GM12891 (cell line): ENCODE results near the gene HES1.

ENCODE experiments used
- DNase-seq: peaks from one replicate; pipeline ENCODE4 v3.0.0; 2011; ENCODE audit warnings: low spot score; ENCODE audit not compliant: insufficient read length
- FAIRE-seq: peaks from 2 replicates; lab custom pipeline; 2011; peaks lifted over from hg19 to GRCh38; lab: Jason Lieb, UNC
- PAX5 ChIP-seq: IDR thresholded peaks from 2 replicates; pipeline ENCODE4 v1.6.1; 2011; ENCODE audit warnings: low read length, moderate library complexity, mild to moderate bottlenecking; ENCODE audit not compliant: insufficient read depth, severe bottlenecking
- POLR2A ChIP-seq: IDR thresholded peaks from 2 replicates; pipeline ENCODE4 v1.6.1; 2011; ENCODE audit warnings: low read depth, low read length, control low read depth
- POLR2AphosphoS5 ChIP-seq: IDR thresholded peaks from 2 replicates; pipeline ENCODE4 v1.6.1; 2011; ENCODE audit warnings: low read depth, low read length, control low read depth
- POU2F2 ChIP-seq: IDR thresholded peaks from 2 replicates; pipeline ENCODE4 v1.6.1; 2011; ENCODE audit warnings: low read depth, mild to moderate bottlenecking, control low read depth, low read length, moderate library complexity
- SPI1 ChIP-seq: IDR thresholded peaks from 2 replicates; pipeline ENCODE4 v1.6.1; 2011; ENCODE audit warnings: low read depth, low read length, control low read depth
- TAF1 ChIP-seq: IDR thresholded peaks from 2 replicates; pipeline ENCODE4 v1.6.1; 2011; ENCODE audit warnings: low read depth, low read length, control low read depth

Gene HES1

DNA sequence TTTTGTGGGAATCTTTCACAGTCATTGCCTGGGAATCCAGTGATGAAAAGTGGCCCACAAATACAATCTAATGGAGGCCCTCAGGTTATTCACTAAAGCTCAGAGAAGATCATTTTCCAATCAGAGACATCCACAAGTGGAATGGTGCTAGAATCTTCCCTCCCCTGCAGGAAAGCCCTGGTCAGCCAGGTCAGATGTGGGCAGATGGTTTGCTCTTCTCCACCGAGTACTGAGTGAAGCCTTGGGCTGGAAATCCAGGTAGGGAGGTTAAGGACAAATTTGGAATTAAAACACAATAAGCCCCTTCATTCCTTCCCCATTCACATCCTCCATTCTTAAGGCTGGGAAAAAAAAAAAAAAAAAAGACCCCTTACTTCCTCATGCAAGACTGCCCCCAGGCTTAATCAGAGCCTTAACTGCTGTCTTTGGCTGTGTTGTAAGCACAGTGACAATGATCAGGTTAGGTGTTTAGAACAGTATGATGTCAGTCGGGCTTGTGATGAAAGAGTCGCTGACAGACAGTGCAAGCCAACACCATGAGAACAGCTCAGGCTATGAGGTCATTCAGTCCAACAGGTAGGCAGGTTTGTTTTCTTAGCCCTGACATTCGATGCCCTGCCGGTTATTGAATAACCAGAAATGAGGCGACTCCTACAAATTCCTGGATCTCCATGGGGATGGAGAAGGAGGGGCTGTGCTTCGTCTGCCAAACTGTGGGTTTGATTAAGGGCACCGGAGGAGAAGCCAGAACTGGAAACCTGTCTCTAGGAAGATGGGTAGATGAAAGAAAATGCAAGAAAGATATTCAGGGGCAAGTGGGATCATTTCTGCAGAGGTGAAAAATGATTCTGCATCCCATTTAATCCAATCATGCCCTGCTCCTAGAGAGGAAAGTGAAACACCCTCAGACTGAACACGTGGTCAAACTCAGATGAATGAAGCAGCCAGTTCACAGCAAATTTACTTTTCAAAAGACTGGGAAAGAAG lies 23.5 kb upstream of the HES1 start:
- FAIRE-seq (no peak), DNase-seq (no peak)
- TF ChIP-seq PAX5 (no peak), POLR2A (no peak), POLR2AphosphoS5 (no peak), SPI1 (no peak), TAF1 (no peak), POU2F2 (no peak)

GRCh38 chr3:194114123-194114522 lies 21.8 kb upstream of the HES1 start:
- no peak for DNase-seq
- TF ChIP-seq SPI1 (no peak), POLR2A (no peak), POU2F2 (no peak)
- FAIRE-seq, result no peak

GRCh38 chr3:194117104-194117845 lies 18.7 kb upstream of the HES1 start:
- no peak for DNase-seq
- no peak for TF ChIP-seq SPI1
- no peak for TF ChIP-seq POLR2AphosphoS5
- no peak for TF ChIP-seq PAX5
- TF ChIP-seq TAF1, result no peak
- no peak for TF ChIP-seq POLR2A
- TF ChIP-seq POU2F2, result no peak
- no peak for FAIRE-seq

DNA sequence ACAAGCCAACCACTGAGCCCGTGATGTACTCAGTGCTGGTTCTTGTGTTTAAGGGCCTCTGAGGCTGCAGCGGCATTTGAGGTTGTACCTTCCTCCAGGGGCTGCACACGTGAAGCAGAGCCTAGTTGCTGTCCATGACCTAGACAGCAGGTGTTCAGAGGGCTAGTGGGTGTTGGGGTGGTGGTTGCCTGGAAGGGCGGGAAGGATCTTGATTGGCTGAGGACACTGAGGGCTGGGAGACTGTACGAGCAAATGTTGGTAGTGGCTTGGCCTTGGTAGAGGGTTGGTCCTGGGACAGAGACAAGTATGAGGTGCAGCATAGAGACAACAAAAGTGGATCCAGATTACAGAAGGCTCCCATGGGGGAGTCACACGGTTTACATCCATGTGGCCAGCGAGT lies 17.0 kb upstream of the HES1 start:
- FAIRE-seq (no peak), DNase-seq (no peak)
- TF ChIP-seq SPI1 (no peak), POU2F2 (no peak), PAX5 (no peak), TAF1 (no peak), POLR2AphosphoS5 (no peak)

DNA sequence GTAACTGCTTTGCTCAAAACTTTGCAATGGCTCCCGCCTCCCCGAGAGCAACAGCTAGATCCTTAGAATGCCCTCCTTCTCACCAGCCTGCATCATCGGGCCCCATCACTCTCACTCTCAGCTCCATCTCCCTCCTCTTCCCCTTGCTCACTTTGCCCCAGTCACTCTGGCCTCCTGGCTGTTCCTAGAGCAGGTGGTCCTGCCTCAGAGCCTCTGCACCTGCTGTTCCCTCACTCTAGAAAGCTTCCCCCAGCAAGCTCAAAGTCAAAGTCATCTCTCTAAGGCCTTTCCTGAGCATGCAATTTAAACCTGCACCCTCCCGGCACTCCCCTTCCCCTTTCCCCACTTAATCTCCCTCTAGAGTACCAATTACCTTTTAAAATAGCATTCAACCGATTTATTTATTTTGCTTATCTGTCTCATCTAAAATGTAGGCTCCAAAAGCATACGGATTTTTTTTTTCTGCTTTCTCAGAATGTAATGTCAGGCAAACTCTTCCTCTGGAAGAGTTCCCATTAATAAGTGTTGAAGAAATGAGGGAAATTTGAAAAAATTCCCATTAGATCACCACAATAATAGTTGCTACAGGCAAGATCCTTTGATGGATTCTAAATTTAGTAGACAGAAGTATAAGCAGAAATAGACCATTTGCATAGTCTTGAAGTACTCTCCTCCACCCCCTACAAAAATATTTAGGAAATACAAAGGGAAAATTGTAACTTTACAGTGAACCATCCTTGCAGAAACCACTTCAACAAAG lies 15.9 kb upstream of the HES1 start:
- DNase-seq (no peak), FAIRE-seq (no peak)
- TF ChIP-seq POLR2AphosphoS5, result no peak
- TF ChIP-seq PAX5, result no peak
- TF ChIP-seq SPI1, result no peak
- TF ChIP-seq TAF1, result no peak

- no peak for FAIRE-seq
- TF ChIP-seq SPI1 (no peak), POLR2AphosphoS5 (no peak), POLR2A (no peak), TAF1 (no peak), POU2F2 (no peak), PAX5 (no peak)
- no peak for DNase-seq
Observed at GRCh38 chr3:194120789-194121770, 14.9 kb upstream of the HES1 start.

GRCh38 chr3:194121891-194122631 lies 13.9 kb upstream of the HES1 start:
- TF ChIP-seq POU2F2 (no peak), SPI1 (no peak), TAF1 (no peak), PAX5 (no peak), POLR2A (no peak), POLR2AphosphoS5 (no peak)
- FAIRE-seq (no peak), DNase-seq (no peak)
